Keratinocyte (primary cell): ENCODE measurements around the gene ALS2CL.

Experiments
- EZH2 ChIP-seq: IDR thresholded peaks from one replicate; pipeline ENCODE4 v1.6.1; 2012; ENCODE audit warnings: inconsistent platforms, mild to moderate bottlenecking, low read length, moderate library complexity
- TF ChIP-seq, protein P1 (sequence below), 3 experiments: IDR thresholded peaks in 1 of 3; conservative IDR thresholded peaks in 1 of 3; optimal IDR thresholded peaks in 1 of 3; 2 replicates in 2 of 3; 3 replicates in 1 of 3; pipeline versions ENCODE3 to v1.5.1; 2011; ENCODE audit warnings: low read length in 3 of 3, mild to moderate bottlenecking in 3 of 3, moderate library complexity in 2 of 3, control low read depth in 1 of 3, inconsistent platforms in 1 of 3; ENCODE audit not compliant: insufficient read depth in 2 of 3; ENCODE audit errors: extremely low read depth in 1 of 3

GRCh38 chr3:46695962-46696894 is 2.7 kb upstream of the ALS2CL start:
- TF ChIP-seq, protein P1, sequence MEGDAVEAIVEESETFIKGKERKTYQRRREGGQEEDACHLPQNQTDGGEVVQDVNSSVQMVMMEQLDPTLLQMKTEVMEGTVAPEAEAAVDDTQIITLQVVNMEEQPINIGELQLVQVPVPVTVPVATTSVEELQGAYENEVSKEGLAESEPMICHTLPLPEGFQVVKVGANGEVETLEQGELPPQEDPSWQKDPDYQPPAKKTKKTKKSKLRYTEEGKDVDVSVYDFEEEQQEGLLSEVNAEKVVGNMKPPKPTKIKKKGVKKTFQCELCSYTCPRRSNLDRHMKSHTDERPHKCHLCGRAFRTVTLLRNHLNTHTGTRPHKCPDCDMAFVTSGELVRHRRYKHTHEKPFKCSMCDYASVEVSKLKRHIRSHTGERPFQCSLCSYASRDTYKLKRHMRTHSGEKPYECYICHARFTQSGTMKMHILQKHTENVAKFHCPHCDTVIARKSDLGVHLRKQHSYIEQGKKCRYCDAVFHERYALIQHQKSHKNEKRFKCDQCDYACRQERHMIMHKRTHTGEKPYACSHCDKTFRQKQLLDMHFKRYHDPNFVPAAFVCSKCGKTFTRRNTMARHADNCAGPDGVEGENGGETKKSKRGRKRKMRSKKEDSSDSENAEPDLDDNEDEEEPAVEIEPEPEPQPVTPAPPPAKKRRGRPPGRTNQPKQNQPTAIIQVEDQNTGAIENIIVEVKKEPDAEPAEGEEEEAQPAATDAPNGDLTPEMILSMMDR (optimal IDR thresholded peaks at IDR 0.05 in 1 of 3, IDR thresholded peaks at IDR 0.05 in 1 of 3, conservative IDR thresholded peaks at IDR 0.05 in 1 of 3; ENCODE audit: extremely low read depth in 1 of 3, insufficient read depth in 2 of 3, low read length in 3 of 3): no peak
- no peak for TF ChIP-seq EZH2
